H1 (cell line): Measurements from ENCODE around the gene DEPP1. TPM values are rescaled to one million over a fixed set of nuclear protein-coding genes. Genes with fewer than 3 reads are reported as not detected.

Source experiments
- CTCF ChIA-PET: fragments of 300-600 bp; sonication (Branson Sonifier 250); formaldehyde crosslinking; loops from one replicate; lab custom pipeline; 2021; ENCODE audit not compliant: partially characterized antibody; lab: Charles Lee
- POLR2A ChIA-PET: fragments of 300-600 bp; sonication (Branson Sonifier 250); formaldehyde crosslinking; loops from one replicate; lab custom pipeline; 2021; ENCODE audit warnings: inconsistent platforms; ENCODE audit not compliant: partially characterized antibody; lab: Charles Lee
- DNase-seq, 2 experiments: peaks; one replicate each; pipeline versions ENCODE4 v3.0.0 to v3.0.0-alpha.2; 2010 to 2022; ENCODE audit warnings: low spot score in 2 of 2, low read depth in 1 of 2, mixed read lengths in 1 of 2
- FAIRE-seq: peaks from 2 replicates; lab custom pipeline; 2011; peaks lifted over from hg19 to GRCh38; lab: Jason Lieb, UNC
- H2AFZ ChIP-seq: 2 replicates; pipeline ENCODE4 v1.8.1; 2012; ENCODE audit warnings: low read length, inconsistent platforms
- H2AK5ac ChIP-seq: 2 replicates; pipeline ENCODE4 v1.6.1; 2013; ENCODE audit warnings: low read depth, low read length
- H2BK120ac ChIP-seq: replicated peaks from 2 replicates; pipeline ENCODE3; 2013; ENCODE audit warnings: low read depth, low read length, inconsistent platforms
- H2BK12ac ChIP-seq: 2 replicates; pipeline ENCODE4 v1.6.1; 2013; ENCODE audit warnings: low read depth, low read length
- H2BK15ac ChIP-seq: 2 replicates; pipeline ENCODE4 v1.6.1; 2013; ENCODE audit warnings: low read length
- H2BK20ac ChIP-seq: 2 replicates; pipeline ENCODE4 v1.6.1; 2013; ENCODE audit warnings: low read length
- H2BK5ac ChIP-seq: 2 replicates; pipeline ENCODE4 v1.6.1; 2013; ENCODE audit warnings: low read depth, low read length
- H3K14ac ChIP-seq: 2 replicates; pipeline ENCODE4 v1.6.1; 2013; ENCODE audit warnings: inconsistent platforms; ENCODE audit not compliant: insufficient read length
- H3K18ac ChIP-seq: 2 replicates; pipeline ENCODE4 v1.6.1; 2013; ENCODE audit warnings: low read length; ENCODE audit errors: extremely low read depth
- H3K23ac ChIP-seq: 2 replicates; pipeline ENCODE4 v1.6.1; 2013; ENCODE audit warnings: inconsistent platforms; ENCODE audit not compliant: insufficient read length
- H3K23me2 ChIP-seq: 2 replicates; pipeline ENCODE4 v1.6.1; 2013; ENCODE audit warnings: low read depth, low read length
- H3K27ac ChIP-seq: 2 replicates; pipeline ENCODE4 v1.6.1; 2011; ENCODE audit warnings: low read depth, low read length, inconsistent platforms
- H3K27me3 ChIP-seq, 4 experiments: replicated peaks in 1 of 4; 1 replicate in 1 of 4; 2 replicates in 3 of 4; pipeline versions ENCODE4 v1.6.1 to v1.8.1; 2011 to 2013; ENCODE audit warnings: low read length in 3 of 4, mild to moderate bottlenecking in 3 of 4, inconsistent platforms in 2 of 4, mixed read lengths in 2 of 4, moderate library complexity in 1 of 4; ENCODE audit not compliant: control insufficient read depth in 3 of 4, insufficient read depth in 3 of 4; ENCODE audit errors: extremely low read depth in 1 of 4
- H3K36me3 ChIP-seq, 4 experiments: 2 replicates each; pipeline versions ENCODE4 v1.6.1 to v1.8.1; 2011 to 2013; ENCODE audit warnings: mild to moderate bottlenecking in 4 of 4, low read length in 3 of 4, moderate library complexity in 2 of 4, control low read depth in 1 of 4, inconsistent platforms in 1 of 4; ENCODE audit not compliant: insufficient read depth in 4 of 4, control insufficient read depth in 2 of 4
- H3K4ac ChIP-seq: replicated peaks from 2 replicates; pipeline ENCODE3; 2013; ENCODE audit warnings: low read length, low read depth, mixed read lengths, inconsistent platforms; ENCODE audit not compliant: insufficient read length
- H3K4me1 ChIP-seq, 4 experiments: replicated peaks in 1 of 4; 1 replicate in 1 of 4; 2 replicates in 3 of 4; pipeline versions ENCODE4 v1.6.1 to v1.8.1; 2011 to 2013; ENCODE audit warnings: low read length in 3 of 4, inconsistent platforms in 2 of 4, mixed read lengths in 1 of 4; ENCODE audit not compliant: insufficient read depth in 4 of 4, control insufficient read depth in 3 of 4
- H3K4me2 ChIP-seq, 2 experiments: 2 replicates each; pipeline versions ENCODE4 v1.6.1 to v1.8.1; 2011 to 2013; ENCODE audit warnings: low read depth in 2 of 2, low read length in 2 of 2, control low read depth in 1 of 2, inconsistent platforms in 1 of 2, mild to moderate bottlenecking in 1 of 2; ENCODE audit not compliant: insufficient read depth in 1 of 2
- H3K4me3 ChIP-seq, 4 experiments: fragments of 200-600, 300-600 bp in 1 of 4; sonication (generic), shearing (Covaris generic), sonication (Bioruptor Twin) in 1 of 4; 2 replicates each; pipeline versions ENCODE4 v1.5.1 to v1.8.1; 2011 to 2016; ENCODE audit warnings: low read length in 4 of 4, low read depth in 3 of 4, control low read depth in 2 of 4, inconsistent platforms in 2 of 4, mild to moderate bottlenecking in 2 of 4, mixed read lengths in 1 of 4, moderate library complexity in 1 of 4; ENCODE audit not compliant: insufficient read depth in 2 of 4; ENCODE audit errors: extremely low read depth in 1 of 4
- H3K56ac ChIP-seq: replicated peaks from 2 replicates; pipeline ENCODE3; 2013; ENCODE audit warnings: low read depth, mild to moderate bottlenecking, mixed read lengths, low read length, inconsistent platforms; ENCODE audit not compliant: insufficient read length
- H3K79me1 ChIP-seq: 2 replicates; pipeline ENCODE4 v1.6.1; 2013; ENCODE audit warnings: low read depth, low read length, control low read depth
- H3K79me2 ChIP-seq, 2 experiments: 2 replicates each; pipeline versions ENCODE4 v1.6.1 to v1.8.1; 2012 to 2013; ENCODE audit warnings: low read length in 2 of 2, mild to moderate bottlenecking in 2 of 2, inconsistent platforms in 1 of 2; ENCODE audit not compliant: insufficient read depth in 2 of 2, control insufficient read depth in 1 of 2
- H3K9ac ChIP-seq, 4 experiments: replicated peaks in 1 of 4; 1 replicate in 1 of 4; 2 replicates in 3 of 4; pipeline versions ENCODE4 v1.6.1 to v1.8.1; 2011 to 2013; ENCODE audit warnings: low read depth in 3 of 4, low read length in 3 of 4, control low read depth in 2 of 4, mild to moderate bottlenecking in 2 of 4, moderate library complexity in 2 of 4, inconsistent platforms in 1 of 4; ENCODE audit errors: extremely low read depth in 1 of 4
- H3K9me3 ChIP-seq, 2 experiments: 2 replicates each; pipeline versions ENCODE4 v1.6.1 to v1.8.1; 2012 to 2013; ENCODE audit warnings: mild to moderate bottlenecking in 2 of 2, moderate library complexity in 2 of 2, control low read depth in 1 of 2, inconsistent platforms in 1 of 2, low read depth in 1 of 2, low read length in 1 of 2, mixed read lengths in 1 of 2; ENCODE audit not compliant: insufficient read depth in 2 of 2
- H4K20me1 ChIP-seq, 2 experiments: replicated peaks in 1 of 2; 2 replicates each; pipeline versions ENCODE3 to v1.8.1; 2011 to 2013; ENCODE audit warnings: inconsistent platforms in 2 of 2, low read length in 2 of 2, mild to moderate bottlenecking in 1 of 2; ENCODE audit not compliant: insufficient read depth in 2 of 2, control insufficient read depth in 1 of 2
- H4K5ac ChIP-seq: 2 replicates; pipeline ENCODE4 v1.6.1; 2013; ENCODE audit warnings: low read length, low read depth, mixed read lengths, inconsistent platforms; ENCODE audit not compliant: insufficient read length
- H4K8ac ChIP-seq: 2 replicates; pipeline ENCODE4 v1.8.0; 2013; ENCODE audit warnings: mild to moderate bottlenecking, moderate library complexity, low read length, inconsistent platforms; ENCODE audit not compliant: insufficient read depth; ENCODE audit errors: extremely low read depth
- H4K91ac ChIP-seq: replicated peaks from 2 replicates; pipeline ENCODE3; 2013; ENCODE audit warnings: low read length, mixed read lengths, inconsistent platforms; ENCODE audit not compliant: insufficient read length
- BRCA1 ChIP-seq: IDR thresholded peaks from 2 replicates; pipeline ENCODE4 v1.6.1; 2012; ENCODE audit warnings: low read depth, low read length, improper control_type of control experiment
- E2F6 ChIP-seq: IDR thresholded peaks from 2 replicates; pipeline ENCODE4 v1.6.1; 2012; ENCODE audit warnings: inconsistent platforms
- EGR1 ChIP-seq: IDR thresholded peaks from 2 replicates; pipeline ENCODE4 v1.6.1; 2011; ENCODE audit warnings: low read depth, low read length, borderline replicate concordance
- RNF2 ChIP-seq: fragments of 200-900, 300-1000 bp; sonication (generic); IDR thresholded peaks from 2 replicates; pipeline ENCODE4 v1.7.1; 2016; ENCODE audit warnings: borderline replicate concordance, low read depth, mild to moderate bottlenecking, antibody characterized with exemption, low read length; ENCODE audit not compliant: poor library complexity, severe bottlenecking; ENCODE audit errors: missing control alignments
- WGBS, 2 experiments: shearing (Covaris generic) in 1 of 2; methylation state at CpG; one replicate each; pipeline versions ENCODE4 v1.1.6 to v1.1.7; 2013 to 2015; ENCODE audit warnings: low lambda C conversion rate in 2 of 2, mixed read lengths in 2 of 2, inconsistent platforms in 1 of 2, low coverage in 1 of 2, missing lambda C conversion rate in 1 of 2; ENCODE audit not compliant: insufficient replicate concordance in 2 of 2, insufficient coverage in 1 of 2, insufficient read length in 1 of 2; ENCODE audit errors: extremely low coverage in 1 of 2, missing lambda C conversion rate in 1 of 2; 5-methylcytosine and 5-hydroxymethylcytosine counted together
- polyA plus RNA-seq, 7 experiments: library from polyadenylated mRNA; depleted of rRNA in 3 of 7; stranded (reverse) in 5 of 7; unstranded in 2 of 7; fragments of >200 nt in 5 of 7; fragments of 200-250 nt in 2 of 7; gene quantifications; 1 replicate in 5 of 7; 2 replicates in 1 of 7; 4 replicates in 1 of 7; pipeline versions ENCODE4 v1.2.1 to v1.2.3, GENCODE V29; 2011 to 2013; ENCODE audit warnings: missing spikeins in 2 of 7, mixed read lengths in 2 of 7
- total RNA-seq: library from RNA; stranded (reverse); fragmentation: NEBNext Ultra II Directional; extraction: Animal tissue kit (Norgen Biotek cat#: 25700); gene quantifications from 2 replicates; pipeline ENCODE4 v1.2.1, GENCODE V29; 2021

Gene DEPP1
- total and polyA plus RNA-seq, 2 of the 8 experiments (the other 6 are each of a cell fraction or from before 2014, with no cell fraction given) = 0.67 to 4.5 TPM

GRCh38 chr10:44995914-44996669 is 17.5 kb upstream of the DEPP1 start:
- H3K14ac ChIP-seq = no peak overlapping the region
- no peak overlapping the region for H3K4me3 ChIP-seq
- no peak overlapping the region for H2BK20ac ChIP-seq
- H3K79me2 ChIP-seq = no peaks in the 10 kb centered on the region; a peak in 1 of 4 replicates
- POLR2A ChIA-PET = interaction anchor here (1.3 to 1.7 kb wide), 3 partner anchors 8 to 20 kb away, joined by 3 to 4 read pairs (median 4); no protein-coding TSS in a partner anchor
- no peak overlapping the region for H3K27ac ChIP-seq
- no peak overlapping the region for H3K23ac ChIP-seq
- FAIRE-seq (no peak), DNase-seq (peak in 1 of 2 experiments; percentile 38)
- H2BK12ac ChIP-seq = no peak overlapping the region
- no peak overlapping the region for H4K91ac ChIP-seq
- no peaks in the 10 kb centered on the region; the same call in 1 of the 2 replicates for H3K79me1 ChIP-seq
- H2AFZ ChIP-seq = no peak overlapping the region
- H2AK5ac ChIP-seq = no peak overlapping the region
- no peaks in the 10 kb centered on the region for H3K9me3 ChIP-seq
- H4K8ac ChIP-seq = no peak overlapping the region
- H2BK15ac ChIP-seq = no peak overlapping the region
- no peak overlapping the region for H3K56ac ChIP-seq
- H3K4ac ChIP-seq = no peak overlapping the region
- no peak overlapping the region for H2BK120ac ChIP-seq
- H3K18ac ChIP-seq = no peak overlapping the region
- WGBS, 2 experiments = 94% methylated on average over 8 of the region's 9 CpGs; no CpG with 5 or more reads in 1 of the 2 experiments
- H3K9ac ChIP-seq = no peak overlapping the region
- peaks cover 5 to 22% (median 9%) of the 10 kb centered on the region in 4 experiments; a peak in 6 of 7 replicates for H3K4me1 ChIP-seq
- H4K5ac ChIP-seq = no peak overlapping the region
- H4K20me1 ChIP-seq = no peaks in the 10 kb centered on the region
- H3K23me2 ChIP-seq = no peaks in the 10 kb centered on the region; the same call in 1 of the 2 replicates
- H3K27me3 ChIP-seq = peaks cover 0 to 4% (median 4%) of the 10 kb centered on the region in 4 experiments; a peak in 6 of 7 replicates
- H3K36me3 ChIP-seq = peaks cover 0 to 3% (median 0%) of the 10 kb centered on the region in 4 experiments; a peak in 1 of 8 replicates
- no peak overlapping the region for H3K4me2 ChIP-seq
- H2BK5ac ChIP-seq = no peak overlapping the region
- CTCF ChIA-PET = interaction anchor here (0.5 to 8.7 kb wide), 6 partner anchors 9 to 63 kb away, joined by 3 to 84 read pairs (median 4); partner anchors contain the start of gene DEPP1
- TF ChIP-seq RNF2 = no peak
- no peak for TF ChIP-seq EGR1
- no peak for TF ChIP-seq E2F6
- no peak for TF ChIP-seq BRCA1
